Thyroid gland (tissue), 4 donors: ENCODE measurements around the gene GPD1L. TPM values are rescaled to one million over a fixed set of nuclear protein-coding genes. Genes with fewer than 3 reads are reported as not detected.
"Not testable (repeated sequence)": the region's sequence is repeated elsewhere in the genome, so short reads cannot be mapped to it uniquely, and the experiment has no call there.

Experiments used
- DNase-seq, 2 donors: peaks; one replicate each; pipeline ENCODE4 v3.0.0-alpha.2; 2019
- H3K27ac ChIP-seq, 3 donors: fragments of 200-600 bp; sonication (generic); 1 replicate in 2 of 3; 2 replicates in 1 of 3; pipeline ENCODE4 v1.5.1; 2016 to 2019; ENCODE audit warnings: mild to moderate bottlenecking in 1 of 3, moderate library complexity in 1 of 3
- H3K27me3 ChIP-seq: fragments of 200-600 bp; sonication (generic); one replicate; pipeline ENCODE4 v1.5.1; 2019
- H3K36me3 ChIP-seq, 2 donors: fragments of 200-600 bp; sonication (generic); one replicate each; pipeline ENCODE4 v1.5.1; 2016 to 2019
- H3K4me1 ChIP-seq, 2 donors: fragments of 200-600 bp; sonication (generic); one replicate each; pipeline ENCODE4 v1.5.1; 2017 to 2019
- H3K4me3 ChIP-seq, 3 donors: fragments of 200-600 bp; sonication (generic); replicated peaks in 1 of 3; 1 replicate in 2 of 3; 2 replicates in 1 of 3; pipeline ENCODE4 v1.5.1; 2016; ENCODE audit warnings: mild to moderate bottlenecking in 1 of 3
- H3K9me3 ChIP-seq: fragments of 200-600 bp; sonication (generic); one replicate; pipeline ENCODE4 v1.5.1; 2017
- POLR2A ChIP-seq, 2 donors: fragments of 450-650 bp; IDR thresholded peaks; one replicate each; pipeline ENCODE4 v1.6.1; 2017; ENCODE audit warnings: antibody characterized with exemption in 2 of 2, mild to moderate bottlenecking in 2 of 2, moderate library complexity in 1 of 2
- WGBS, 2 donors: methylation state at CpG; one replicate each; pipeline ENCODE4 v1.1.5; 2017; 5-methylcytosine and 5-hydroxymethylcytosine counted together
- intact Hi-C: fragments of 100-400 bp; cut with DNase I; formaldehyde crosslinking; loops from one replicate; pipeline ENCODE4 v1.15.1; 2023
- total RNA-seq, 4 donors: library from RNA; depleted of rRNA; stranded (reverse); fragments of >200 nt; gene quantifications; one replicate each; pipeline ENCODE4 v1.2.3, GENCODE V29; 2016
- TF ChIP-seq, protein P1 (sequence below), 6 experiments: fragments of 200-600 bp in 3 of 6; fragments of 450-650 bp in 3 of 6; sonication (generic) in 3 of 6; IDR thresholded peaks; one replicate each; pipeline ENCODE4 v1.5.1; 2016 to 2019; ENCODE audit warnings: antibody characterized with exemption in 6 of 6, mild to moderate bottlenecking in 2 of 6, inconsistent platforms in 1 of 6, moderate library complexity in 1 of 6

The GPD1L gene
- total RNA-seq, 4 donors from 2014 or later = 66.4 to 137 (median 104) TPM

DNA sequence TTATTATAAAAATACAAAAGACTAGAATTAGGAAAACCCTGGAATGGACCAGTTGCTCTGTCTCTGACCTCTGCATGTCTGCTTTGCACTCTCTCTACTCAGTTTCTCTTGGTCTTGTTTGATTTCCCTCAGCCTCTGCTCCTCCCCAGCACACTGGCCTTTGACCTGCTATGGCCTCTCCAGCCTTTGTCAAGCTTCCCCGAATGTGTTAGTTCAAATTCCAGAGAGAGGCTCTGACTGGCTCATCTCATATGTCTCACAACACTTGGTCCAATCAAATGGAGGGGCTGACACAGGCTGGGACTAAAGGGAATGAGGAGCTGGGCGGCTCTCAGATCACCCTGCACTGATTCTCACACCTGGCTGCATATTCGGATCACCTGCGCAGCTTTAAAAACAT lies 79.7 kb downstream of the GPD1L start:
- H3K27ac ChIP-seq = no peak overlapping the region
- no peaks in the 10 kb centered on the region for H3K9me3 ChIP-seq
- no peak overlapping the region for H3K4me3 ChIP-seq
- intact Hi-C loops = no loop called here
- no peaks in the 10 kb centered on the region for H3K27me3 ChIP-seq
- no peak for DNase-seq
- 70 to 73% methylated on average over 4 of the region's 4 CpGs for WGBS, 2 donors
- TF ChIP-seq POLR2A (IDR thresholded peaks at IDR 0.05) = no peak
- TF ChIP-seq, protein P1, sequence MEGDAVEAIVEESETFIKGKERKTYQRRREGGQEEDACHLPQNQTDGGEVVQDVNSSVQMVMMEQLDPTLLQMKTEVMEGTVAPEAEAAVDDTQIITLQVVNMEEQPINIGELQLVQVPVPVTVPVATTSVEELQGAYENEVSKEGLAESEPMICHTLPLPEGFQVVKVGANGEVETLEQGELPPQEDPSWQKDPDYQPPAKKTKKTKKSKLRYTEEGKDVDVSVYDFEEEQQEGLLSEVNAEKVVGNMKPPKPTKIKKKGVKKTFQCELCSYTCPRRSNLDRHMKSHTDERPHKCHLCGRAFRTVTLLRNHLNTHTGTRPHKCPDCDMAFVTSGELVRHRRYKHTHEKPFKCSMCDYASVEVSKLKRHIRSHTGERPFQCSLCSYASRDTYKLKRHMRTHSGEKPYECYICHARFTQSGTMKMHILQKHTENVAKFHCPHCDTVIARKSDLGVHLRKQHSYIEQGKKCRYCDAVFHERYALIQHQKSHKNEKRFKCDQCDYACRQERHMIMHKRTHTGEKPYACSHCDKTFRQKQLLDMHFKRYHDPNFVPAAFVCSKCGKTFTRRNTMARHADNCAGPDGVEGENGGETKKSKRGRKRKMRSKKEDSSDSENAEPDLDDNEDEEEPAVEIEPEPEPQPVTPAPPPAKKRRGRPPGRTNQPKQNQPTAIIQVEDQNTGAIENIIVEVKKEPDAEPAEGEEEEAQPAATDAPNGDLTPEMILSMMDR (IDR thresholded peaks at IDR 0.05) = no peak
- peaks cover 0 to 4% of the 10 kb centered on the region in 2 donors for H3K4me1 ChIP-seq
- no peaks in the 10 kb centered on the region for H3K36me3 ChIP-seq

DNA sequence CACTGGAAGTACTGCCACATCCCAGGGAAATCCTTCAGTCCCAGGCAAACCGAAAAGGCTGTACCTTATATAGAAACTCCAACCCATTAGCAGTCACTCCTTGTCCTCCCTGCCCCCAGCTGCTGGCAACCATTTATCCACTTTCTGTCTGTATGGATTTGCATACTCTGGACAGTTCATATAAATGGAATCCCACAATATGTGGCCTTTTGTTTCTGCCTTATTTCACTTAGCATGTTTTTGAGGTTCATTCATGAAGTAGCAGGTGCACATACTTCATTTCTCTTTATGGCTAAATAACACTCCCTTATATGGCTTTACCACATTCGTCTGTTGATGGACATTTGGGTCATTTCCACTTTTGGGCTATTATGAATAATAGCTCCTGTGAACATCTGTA lies 80.5 kb downstream of the GPD1L start:
- no peak for TF ChIP-seq POLR2A (IDR thresholded peaks at IDR 0.05)
- TF ChIP-seq, protein P1 (IDR thresholded peaks at IDR 0.05) = no peak
- H3K27ac ChIP-seq = no peak overlapping the region
- H3K4me3 ChIP-seq = no peak overlapping the region
- intact Hi-C loops = no loop called here
- peaks cover 0 to 4% of the 10 kb centered on the region in 2 donors for H3K4me1 ChIP-seq
- H3K27me3 ChIP-seq = no peaks in the 10 kb centered on the region
- WGBS, 2 donors = 84 to 92% methylated on average over 2 of the region's 2 CpGs
- no peaks in the 10 kb centered on the region for H3K9me3 ChIP-seq
- DNase-seq = no peak
- no peaks in the 10 kb centered on the region for H3K36me3 ChIP-seq

DNA sequence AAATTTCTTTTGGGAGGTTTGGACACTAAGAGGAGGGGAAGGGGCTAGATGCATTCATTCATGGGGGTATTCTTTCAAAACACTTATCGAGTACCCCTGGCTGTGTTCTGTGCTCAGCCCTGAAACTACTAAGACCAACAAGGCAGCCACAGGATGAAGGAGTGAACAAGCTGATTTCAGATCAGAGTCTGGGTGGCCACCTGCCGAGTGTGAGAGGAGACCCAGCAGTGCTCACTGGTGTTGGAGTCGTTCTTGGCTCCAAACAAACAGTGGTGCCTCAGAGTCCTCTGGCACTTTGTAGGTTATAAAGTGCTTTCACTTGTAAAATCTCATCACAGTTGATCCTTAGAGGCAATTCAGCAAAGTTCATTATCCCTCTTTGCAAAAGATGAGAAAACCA lies 83.3 kb downstream of the GPD1L start:
- Histone ChIP-seq H3K27me3 (no peaks in the 10 kb centered on the region), H3K9me3 (no peaks in the 10 kb centered on the region), H3K4me1 (peaks cover 0 to 4% of the 10 kb centered on the region in 2 donors), H3K4me3 (no peak overlapping the region), H3K27ac (no peak overlapping the region), H3K36me3 (no peaks in the 10 kb centered on the region)
- TF ChIP-seq, protein P1 (IDR thresholded peaks at IDR 0.05) = no peak
- TF ChIP-seq POLR2A (IDR thresholded peaks at IDR 0.05) = no peak
- DNase-seq = no peak
- WGBS, 2 donors = 55 to 67% methylated on average over 3 of the region's 3 CpGs
- intact Hi-C loops = no loop called here

DNA sequence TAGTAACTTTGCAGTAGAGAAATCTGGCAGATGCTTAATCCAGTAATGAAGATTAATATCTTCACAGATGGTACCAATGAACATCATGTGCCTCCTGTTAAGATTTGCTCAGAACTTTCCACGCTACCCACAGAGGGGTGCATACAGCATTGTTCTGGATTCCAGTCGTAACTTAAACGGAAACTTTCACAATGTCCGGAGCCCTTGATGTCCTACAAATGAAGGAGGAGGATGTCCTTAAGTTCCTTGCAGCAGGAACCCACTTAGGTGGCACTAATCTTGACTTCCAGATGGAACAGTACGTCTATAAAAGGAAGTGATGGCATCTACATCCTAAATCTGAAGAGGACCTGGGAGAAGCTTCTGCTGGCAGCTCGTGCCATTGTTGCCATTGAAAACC lies 84.1 kb downstream of the GPD1L start:
- DNase-seq, H3K9me3 ChIP-seq, H3K36me3 ChIP-seq, H3K4me3 ChIP-seq, H3K4me1 ChIP-seq, intact Hi-C loops, H3K27me3 ChIP-seq, H3K27ac ChIP-seq: not testable (repeated sequence)
- WGBS, 2 donors = 86 to 88% methylated on average over 6 of the region's 6 CpGs

DNA sequence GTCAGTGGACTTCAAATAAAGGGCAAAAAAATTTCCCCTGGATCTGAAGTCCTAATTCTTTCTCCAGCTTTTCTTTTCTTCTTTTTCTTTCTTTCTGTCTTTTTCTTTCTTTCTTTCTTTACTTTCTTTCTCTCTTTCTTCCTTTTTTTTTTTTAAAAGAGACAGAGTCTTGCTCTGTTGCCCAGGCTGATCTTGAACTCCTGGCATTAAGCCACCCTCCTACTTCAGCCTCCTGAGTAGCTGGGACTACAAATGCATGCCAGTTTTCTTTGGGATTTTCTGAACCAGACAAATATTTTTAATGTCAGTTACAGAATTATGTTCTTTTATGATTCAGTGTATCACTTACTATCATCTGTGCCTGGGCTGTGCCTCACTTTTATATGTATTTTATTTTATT lies 86.7 kb downstream of the GPD1L start:
- Histone ChIP-seq H3K36me3 (no peaks in the 10 kb centered on the region), H3K27me3 (no peaks in the 10 kb centered on the region), H3K4me3 (no peak overlapping the region), H3K27ac (no peak overlapping the region), H3K9me3 (no peaks in the 10 kb centered on the region), H3K4me1 (no peaks in the 10 kb centered on the region)
- peak; percentile 52 to 67 for DNase-seq
- TF ChIP-seq POLR2A (IDR thresholded peaks at IDR 0.05) = no peak
- TF ChIP-seq, protein P1 (IDR thresholded peaks at IDR 0.05) = no peak
- intact Hi-C loops = no loop called here

DNA sequence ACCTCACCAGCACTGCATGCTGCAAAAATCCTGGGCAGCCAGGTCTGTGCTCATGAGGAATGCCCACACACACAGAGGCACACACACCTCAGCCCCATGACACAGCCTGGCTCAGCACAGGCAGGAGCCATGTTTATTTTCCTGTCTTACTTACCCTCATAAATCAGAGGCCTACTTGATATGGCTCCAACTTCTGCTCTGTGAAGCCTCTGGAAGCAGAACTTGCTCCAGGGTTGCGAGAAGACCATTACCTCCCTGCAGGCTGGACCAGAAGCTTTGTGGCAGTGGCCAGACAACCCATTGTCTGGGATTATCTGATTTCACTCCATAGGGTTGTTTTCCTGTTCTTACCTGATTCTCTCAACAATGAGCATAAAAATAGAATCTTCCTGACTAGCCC lies 88.2 kb downstream of the GPD1L start:
- H3K9me3 ChIP-seq = no peaks in the 10 kb centered on the region
- intact Hi-C loops = no loop called here
- TF ChIP-seq POLR2A (IDR thresholded peaks at IDR 0.05) = no peak
- TF ChIP-seq, protein P1 (IDR thresholded peaks at IDR 0.05) = no peak
- WGBS, 2 donors = 83 to 100% methylated on average over 1 of the region's 1 CpG
- no peak for DNase-seq
- H3K36me3 ChIP-seq = no peaks in the 10 kb centered on the region
- H3K27ac ChIP-seq = no peak overlapping the region
- H3K4me3 ChIP-seq = no peak overlapping the region
- no peaks in the 10 kb centered on the region for H3K4me1 ChIP-seq
- no peaks in the 10 kb centered on the region for H3K27me3 ChIP-seq
